Esophagus muscularis mucosa (tissue), 4 donors: ENCODE measurements around the gene PCGF1. TPM values are rescaled to one million over a fixed set of nuclear protein-coding genes. Genes with fewer than 3 reads are reported as not detected.
A peak's percentile ranks its signal among the peaks of the same experiment; 100 is the strongest.

Experiments
- DNase-seq: peaks from one replicate; pipeline ENCODE4 v3.0.0-alpha.2; 2017; ENCODE audit errors: extremely low spot score
- H3K27ac ChIP-seq, 4 donors: fragments of 200-600 bp; sonication (generic); replicated peaks in 1 of 4; 1 replicate in 3 of 4; 2 replicates in 1 of 4; pipeline ENCODE4 v1.5.1; 2016 to 2019; ENCODE audit warnings: mild to moderate bottlenecking in 1 of 4
- H3K27me3 ChIP-seq, 4 donors: fragments of 200-600 bp; sonication (generic); one replicate each; pipeline versions ENCODE4 v1.5.1 to v1.6.0; 2016 to 2019
- H3K36me3 ChIP-seq, 4 donors: fragments of 200-600 bp; sonication (generic); one replicate each; pipeline ENCODE4 v1.5.1; 2016 to 2019
- H3K4me1 ChIP-seq, 4 donors: fragments of 200-600 bp; sonication (generic); one replicate each; pipeline ENCODE4 v1.5.1; 2016 to 2019
- H3K4me3 ChIP-seq, 4 donors: fragments of 200-600 bp; sonication (generic); 1 replicate in 2 of 4; 2 replicates in 2 of 4; pipeline ENCODE4 v1.5.1; 2016 to 2019; ENCODE audit warnings: mild to moderate bottlenecking in 4 of 4, moderate library complexity in 1 of 4
- H3K9me3 ChIP-seq, 4 donors: fragments of 200-600 bp; sonication (generic); 1 replicate in 3 of 4; 2 replicates in 1 of 4; pipeline ENCODE4 v1.5.1; 2016 to 2019
- CTCF ChIP-seq, 3 experiments: fragments of 200-600 bp in 2 of 3; fragments of 450-650 bp in 1 of 3; sonication (generic) in 2 of 3; IDR thresholded peaks; one replicate each; pipeline ENCODE4 v1.5.1; 2017 to 2019; ENCODE audit warnings: antibody characterized with exemption in 3 of 3, mild to moderate bottlenecking in 2 of 3, moderate library complexity in 1 of 3
- EP300 ChIP-seq: sonication (generic); formaldehyde crosslinking; IDR thresholded peaks from one replicate; pipeline ENCODE4 v1.6.1; 2017; ENCODE audit warnings: antibody characterized with exemption
- POLR2A ChIP-seq: fragments of 450-650 bp; IDR thresholded peaks from one replicate; pipeline ENCODE4 v1.6.1; 2017; ENCODE audit warnings: antibody characterized with exemption, moderate library complexity, mild to moderate bottlenecking, low read depth
- POLR2AphosphoS5 ChIP-seq, 2 donors: sonication (generic); formaldehyde crosslinking; IDR thresholded peaks; one replicate each; pipeline ENCODE4 v1.6.1; 2017; ENCODE audit warnings: antibody characterized with exemption in 2 of 2
- WGBS: methylation state at CpG from one replicate; pipeline ENCODE4 v1.1.5; 2018; 5-methylcytosine and 5-hydroxymethylcytosine counted together
- intact Hi-C: fragments of 100-400 bp; cut with DNase I; formaldehyde crosslinking; loops from one replicate; pipeline ENCODE4 v1.15.1; 2023
- total RNA-seq, 4 donors: library from RNA; depleted of rRNA; stranded (reverse); fragments of >200 nt; gene quantifications; one replicate each; pipeline versions ENCODE4 v1.1.0 to v1.2.1, GENCODE V29; 2016

PCGF1 gene
- total RNA-seq, 4 donors from 2014 or later: 11.3 to 14.1 (median 12.7) TPM

GRCh38 chr2:74513605-74514367, 6.3 kb upstream of the PCGF1 start:
- no peak for DNase-seq
- TF ChIP-seq EP300: no peak
- peak in 1 of 2 donors; percentile 66 for TF ChIP-seq POLR2AphosphoS5 (IDR thresholded peaks at IDR 0.05)
- TF ChIP-seq CTCF (IDR thresholded peaks at IDR 0.05): no peak
- no peak for TF ChIP-seq POLR2A
- H3K4me1 ChIP-seq: peaks cover 29 to 32% (median 32%) of the 10 kb centered on the region in 4 donors
- H3K36me3 ChIP-seq: no peaks in the 10 kb centered on the region
- H3K4me3 ChIP-seq: peak overlapping the region in 2 of 4 donors; percentile 19 to 23
- no peaks in the 10 kb centered on the region for H3K9me3 ChIP-seq
- H3K27me3 ChIP-seq: peaks cover 18 to 97% (median 66%) of the 10 kb centered on the region in 4 donors
- H3K27ac ChIP-seq: no peak overlapping the region
- intact Hi-C loops: no loop called here
- 5% methylated on average over 21 of the region's 52 CpGs for WGBS

GRCh38 chr2:74512744-74513604, 5.5 kb upstream of the PCGF1 start:
- no peaks in the 10 kb centered on the region for H3K36me3 ChIP-seq
- peaks cover 18 to 95% (median 60%) of the 10 kb centered on the region in 4 donors for H3K27me3 ChIP-seq
- DNase-seq: no peak
- H3K9me3 ChIP-seq: no peaks in the 10 kb centered on the region
- TF ChIP-seq POLR2AphosphoS5 (IDR thresholded peaks at IDR 0.05): no peak
- TF ChIP-seq POLR2A: no peak
- no peak for TF ChIP-seq CTCF (IDR thresholded peaks at IDR 0.05)
- TF ChIP-seq EP300: no peak
- peaks cover 31 to 37% (median 37%) of the 10 kb centered on the region in 4 donors for H3K4me1 ChIP-seq
- no peak overlapping the region for H3K27ac ChIP-seq
- 10% methylated on average over 6 of the region's 36 CpGs for WGBS
- intact Hi-C loops: no loop called here
- H3K4me3 ChIP-seq: no peak overlapping the region

- H3K27ac ChIP-seq: no peak overlapping the region
- H3K4me1 ChIP-seq: peaks cover 34 to 45% (median 44%) of the 10 kb centered on the region in 4 donors
- peaks cover 0 to under 1% (median under 1%) of the 10 kb centered on the region in 4 donors for H3K36me3 ChIP-seq
- peaks cover 18 to 78% (median 53%) of the 10 kb centered on the region in 4 donors for H3K27me3 ChIP-seq
- no peak overlapping the region for H3K4me3 ChIP-seq
- intact Hi-C loops: no loop called here
- TF ChIP-seq CTCF (IDR thresholded peaks at IDR 0.05) (no peak), POLR2AphosphoS5 (IDR thresholded peaks at IDR 0.05) (no peak), POLR2A (no peak), EP300 (no peak)
- 47% methylated on average over 11 of the region's 11 CpGs for WGBS
- H3K9me3 ChIP-seq: no peaks in the 10 kb centered on the region
- no peak for DNase-seq
Observed at GRCh38 chr2:74511104-74511989, 3.9 kb upstream of the PCGF1 start.

- no peak for DNase-seq
- Histone ChIP-seq H3K4me1 (peaks cover 33 to 45% (median 44%) of the 10 kb centered on the region in 4 donors), H3K27ac (no peak overlapping the region), H3K36me3 (peaks cover 0 to 11% (median 9%) of the 10 kb centered on the region in 4 donors), H3K4me3 (no peak overlapping the region), H3K27me3 (peaks cover 18 to 78% (median 42%) of the 10 kb centered on the region in 4 donors), H3K9me3 (no peaks in the 10 kb centered on the region)
- 79% methylated on average over 4 of the region's 4 CpGs for WGBS
- intact Hi-C loops: no loop called here
- TF ChIP-seq EP300 (no peak), CTCF (IDR thresholded peaks at IDR 0.05) (no peak), POLR2AphosphoS5 (IDR thresholded peaks at IDR 0.05) (no peak), POLR2A (no peak)
Observed at GRCh38 chr2:74510272-74510671, 2.8 kb upstream of the PCGF1 start.
